ENCODE measurements around the gene RBPJ. TPM values are rescaled to one million over a fixed set of nuclear protein-coding genes. Genes with fewer than 3 reads are reported as not detected.

RBPJ gene
- polyA plus RNA-seq, 1 experiment, result 218 TPM

DNA sequence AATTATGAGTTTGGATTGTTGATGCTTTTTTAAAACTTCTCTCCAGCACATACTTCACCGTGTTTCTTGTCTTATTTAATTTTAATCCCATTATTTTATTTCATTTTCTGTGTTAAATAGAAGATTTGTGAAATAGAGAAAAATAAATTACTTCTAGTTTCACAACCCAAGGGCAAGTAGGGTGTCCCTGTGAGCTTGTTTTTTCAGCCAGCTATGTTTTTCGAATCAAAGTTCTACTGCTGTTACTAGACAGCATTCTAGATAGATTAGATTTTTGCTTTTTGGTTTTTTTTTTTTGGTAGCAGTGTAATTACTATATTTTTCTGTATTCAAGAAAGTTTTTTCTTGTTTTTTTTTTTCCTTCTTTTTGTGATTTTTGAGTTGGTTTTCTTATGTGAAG lies 59.9 kb downstream of the RBPJ start:
- no peak for TF ChIP-seq CTCF (IDR thresholded peaks at IDR 0.05; ENCODE audit: low read depth, low read length)
- CTCF ChIA-PET, result interaction anchor here (1.4 to 2.0 kb wide), 2 partner anchors 30 to 51 kb away, joined by 4 to 9 read pairs; no protein-coding TSS in a partner anchor
- Histone ChIP-seq H3K27me3 (ENCODE audit: control insufficient read depth, insufficient read depth, low read length) (no peaks in the 10 kb centered on the region), H3K27ac (ENCODE audit: low read depth, low read length) (no peak overlapping the region), H3K4me3 (ENCODE audit: low read depth, low read length) (no peak overlapping the region), H3K9me3 (ENCODE audit: control insufficient read depth, insufficient read depth, low read length) (no peaks in the 10 kb centered on the region)
- DNase-seq (ENCODE audit: low read depth, low spot score), result no peak
- POLR2A ChIA-PET, result interaction anchor here (0.7 kb wide), 1 partner anchor 458 kb away, joined by 6 read pairs; no protein-coding TSS in a partner anchor

DNA sequence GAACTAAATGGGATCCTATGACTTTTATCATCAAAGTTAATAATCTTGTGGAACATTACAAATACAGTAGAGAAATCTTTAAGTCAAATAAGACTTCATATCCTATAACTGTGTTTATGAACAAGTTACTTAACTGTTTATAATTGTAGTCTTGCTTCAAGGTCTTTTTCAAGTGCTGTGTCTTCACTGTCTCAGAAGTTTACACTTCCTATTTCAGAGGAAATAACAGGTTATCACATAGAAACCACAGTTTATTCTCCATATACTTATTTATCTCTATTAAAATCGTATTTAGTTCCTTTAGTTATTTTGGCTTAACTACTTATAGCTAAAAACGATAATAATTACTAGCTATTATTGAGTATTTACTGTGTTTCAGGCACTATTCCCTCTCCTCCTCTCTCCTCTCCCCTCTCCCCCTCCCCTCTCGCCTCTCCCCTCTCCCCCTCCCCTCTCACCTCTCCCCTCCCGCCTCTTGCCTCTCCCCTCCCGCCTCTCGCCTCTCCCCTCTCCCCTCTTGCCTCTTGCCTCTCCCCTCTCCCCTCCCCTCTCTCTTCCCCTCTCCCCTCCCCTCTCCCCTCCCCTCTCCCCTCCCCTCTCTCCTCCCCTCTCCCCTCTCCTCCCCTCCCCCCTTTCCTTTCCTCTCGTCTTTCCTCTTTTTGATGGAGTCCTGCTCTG lies 63.7 kb downstream of the RBPJ start:
- no peaks in the 10 kb centered on the region for H3K27me3 ChIP-seq (ENCODE audit: control insufficient read depth, insufficient read depth, low read length)
- no peak overlapping the region for H3K27ac ChIP-seq (ENCODE audit: low read depth, low read length)
- ChIA-PET POLR2A (no interaction called here), CTCF (no interaction called here)
- TF ChIP-seq CTCF (IDR thresholded peaks at IDR 0.05; ENCODE audit: low read depth, low read length), result no peak
- no peak for DNase-seq (ENCODE audit: low read depth, low spot score)
- H3K4me3 ChIP-seq (ENCODE audit: low read depth, low read length), result no peak overlapping the region
- H3K9me3 ChIP-seq (ENCODE audit: control insufficient read depth, insufficient read depth, low read length), result no peaks in the 10 kb centered on the region

- no peak overlapping the region for H3K4me3 ChIP-seq (ENCODE audit: low read depth, low read length)
- H3K9me3 ChIP-seq (ENCODE audit: control insufficient read depth, insufficient read depth, low read length), result no peaks in the 10 kb centered on the region
- no peaks in the 10 kb centered on the region for H3K27me3 ChIP-seq (ENCODE audit: control insufficient read depth, insufficient read depth, low read length)
- no peak for TF ChIP-seq CTCF (IDR thresholded peaks at IDR 0.05; ENCODE audit: low read depth, low read length)
- ChIA-PET CTCF (interaction anchor here (0.6 to 1.0 kb wide), 2 partner anchors 24 to 304 kb away, joined by 3 read pairs; no protein-coding TSS in a partner anchor), POLR2A (no interaction called here)
- no peak overlapping the region for H3K27ac ChIP-seq (ENCODE audit: low read depth, low read length)
- no peak for DNase-seq (ENCODE audit: low read depth, low spot score)
These were observed 64.9 kb downstream of the RBPJ start for GRCh38 chr4:26385690-26386089.

DNA sequence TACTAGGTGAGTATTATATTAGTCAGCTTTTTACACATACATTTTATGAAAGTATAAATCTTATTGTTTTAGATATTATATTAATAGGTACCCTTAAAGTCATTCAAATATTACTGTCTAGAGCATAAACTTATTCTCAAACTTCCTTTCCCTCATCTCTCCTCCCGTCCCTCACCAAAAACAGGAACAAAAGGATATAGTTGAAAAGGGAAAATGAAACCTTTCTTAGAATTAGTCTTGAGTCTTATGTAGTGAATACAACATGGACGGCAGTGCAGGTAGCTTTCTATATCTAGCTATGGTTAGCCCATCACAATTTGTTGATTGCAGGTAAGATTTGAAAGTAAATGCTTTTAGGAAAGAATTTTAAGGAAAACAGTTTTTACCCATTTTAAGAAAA lies 65.6 kb downstream of the RBPJ start:
- Histone ChIP-seq H3K27ac (ENCODE audit: low read depth, low read length) (no peak overlapping the region), H3K27me3 (ENCODE audit: control insufficient read depth, insufficient read depth, low read length) (no peaks in the 10 kb centered on the region), H3K4me3 (ENCODE audit: low read depth, low read length) (no peak overlapping the region), H3K9me3 (ENCODE audit: control insufficient read depth, insufficient read depth, low read length) (no peaks in the 10 kb centered on the region)
- ChIA-PET POLR2A (no interaction called here), CTCF (interaction anchor here (0.6 to 1.2 kb wide), 3 partner anchors 23 to 398 kb away, joined by 3 read pairs; no protein-coding TSS in a partner anchor)
- TF ChIP-seq CTCF (IDR thresholded peaks at IDR 0.05; ENCODE audit: low read depth, low read length), result no peak
- no peak for DNase-seq (ENCODE audit: low read depth, low spot score)

DNA sequence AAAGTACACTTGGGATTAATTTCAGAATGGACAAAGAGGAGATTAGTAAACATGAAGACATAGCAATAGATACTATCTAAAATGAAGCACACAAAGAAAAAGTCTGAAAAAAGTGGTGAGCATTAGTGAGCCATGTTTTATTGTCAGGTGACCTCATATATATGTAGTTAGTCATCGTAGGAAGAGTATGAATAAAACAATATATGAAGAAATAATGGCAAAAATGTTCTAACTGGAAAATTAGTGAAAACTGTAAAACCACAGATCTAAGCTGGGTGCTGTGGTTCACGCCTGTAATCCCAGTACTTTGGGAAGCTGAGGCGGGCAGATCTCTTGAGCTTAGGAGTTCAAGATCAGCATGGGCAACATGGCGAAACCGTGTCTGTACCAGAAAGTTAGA lies 67.9 kb downstream of the RBPJ start:
- Histone ChIP-seq H3K27ac (ENCODE audit: low read depth, low read length) (no peak overlapping the region), H3K9me3 (ENCODE audit: control insufficient read depth, insufficient read depth, low read length) (no peaks in the 10 kb centered on the region), H3K4me3 (ENCODE audit: low read depth, low read length) (no peak overlapping the region), H3K27me3 (ENCODE audit: control insufficient read depth, insufficient read depth, low read length) (no peaks in the 10 kb centered on the region)
- ChIA-PET POLR2A (no interaction called here), CTCF (interaction anchor here (1.6 kb wide), 1 partner anchor 58 kb away, joined by 5 read pairs; no protein-coding TSS in a partner anchor)
- no peak for TF ChIP-seq CTCF (IDR thresholded peaks at IDR 0.05; ENCODE audit: low read depth, low read length)
- DNase-seq (ENCODE audit: low read depth, low spot score), result no peak
